Fibroblast of pulmonary artery (primary cell): Measurements from ENCODE around the gene MRPL1.

Experiments used
- DNase-seq: peaks from one replicate; pipeline ENCODE4 v3.0.0-alpha.2; 2010; ENCODE audit warnings: low read depth
- H3K4me3 ChIP-seq: replicated peaks from 2 replicates; pipeline ENCODE4 v1.5.1; 2011; ENCODE audit warnings: low read depth, mild to moderate bottlenecking, control low read depth, low read length, moderate library complexity
- CTCF ChIP-seq: IDR thresholded peaks from 2 replicates; pipeline ENCODE4 v1.5.1; 2011; ENCODE audit warnings: mild to moderate bottlenecking, control low read depth, low read length, inconsistent platforms; ENCODE audit errors: missing control alignments

MRPL1 gene

GRCh38 chr4:77819404-77819842, 43.2 kb upstream of the MRPL1 start:
- DNase-seq: peak; percentile 3
- TF ChIP-seq CTCF: no peak
- peak overlapping the region; percentile 96 for H3K4me3 ChIP-seq

- no peak for TF ChIP-seq CTCF
- peak; percentile 83 for DNase-seq
- H3K4me3 ChIP-seq: peak overlapping the region; percentile 96
Measured at GRCh38 chr4:77819843-77820648, 42.6 kb upstream of the MRPL1 start.

- no peak for TF ChIP-seq CTCF
- H3K4me3 ChIP-seq: peak overlapping the region; percentile 96
- DNase-seq: peak; percentile 18
Measured at GRCh38 chr4:77820649-77821561, 41.7 kb upstream of the MRPL1 start.

- no peak for DNase-seq
- no peak for TF ChIP-seq CTCF
- no peak overlapping the region for H3K4me3 ChIP-seq
Measured at GRCh38 chr4:77821775-77822174, 40.9 kb upstream of the MRPL1 start.

- TF ChIP-seq CTCF: no peak
- no peak overlapping the region for H3K4me3 ChIP-seq
Measured at GRCh38 chr4:77826275-77826674, 36.4 kb upstream of the MRPL1 start.

GRCh38 chr4:77827343-77827742, 35.3 kb upstream of the MRPL1 start:
- TF ChIP-seq CTCF: no peak
- no peak overlapping the region for H3K4me3 ChIP-seq
- DNase-seq: no peak

More at GRCh38 chr4:77826275-77826674, 36.4 kb upstream of the MRPL1 start:
- no peak for DNase-seq
